ENCODE data around the gene IBTK.
"Not testable (repeated sequence)": the region's sequence is repeated elsewhere in the genome, so short reads cannot be mapped to it uniquely, and the experiment has no call there.

The IBTK gene

GRCh38 chr6:82178077-82178758, 69.3 kb downstream of the IBTK start:
- Mint-ChIP-seq H3K4me1 (peaks cover 6% of the 10 kb centered on the region), H3K4me3 (no peak overlapping the region), H3K36me3 (ENCODE audit: low read depth) (peaks cover 33% of the 10 kb centered on the region), H3K9me3 (no peaks in the 10 kb centered on the region), H3K27ac (no peak overlapping the region), H3K27me3 (no peaks in the 10 kb centered on the region)
- DNase-seq (no peak), ATAC-seq (no peak)

DNA sequence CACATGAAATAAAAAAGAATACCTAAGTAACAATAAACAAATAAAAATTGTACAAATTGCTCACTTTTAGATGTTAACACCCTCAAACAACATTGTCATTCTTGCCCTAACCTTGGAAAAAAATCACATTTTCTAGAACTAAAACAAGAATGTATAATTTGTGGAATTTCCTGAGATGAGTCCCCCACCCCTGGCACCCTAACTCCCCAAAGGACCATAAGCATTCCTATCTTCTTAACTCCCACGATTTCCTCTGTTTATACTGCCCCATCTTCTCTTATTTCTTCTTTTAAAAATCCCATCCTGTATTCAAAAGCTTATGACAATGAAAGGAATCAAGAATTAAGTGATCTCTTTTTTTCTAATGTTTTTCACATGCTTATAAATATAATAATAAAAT, 70.9 kb downstream of the IBTK start:
- Mint-ChIP-seq H3K9me3 (no peaks in the 10 kb centered on the region), H3K4me1 (no peaks in the 10 kb centered on the region), H3K36me3 (ENCODE audit: low read depth) (peaks cover 33% of the 10 kb centered on the region), H3K4me3 (no peak overlapping the region), H3K27me3 (no peaks in the 10 kb centered on the region), H3K27ac (no peak overlapping the region)
- ATAC-seq, result no peak
- no peak for DNase-seq

DNA sequence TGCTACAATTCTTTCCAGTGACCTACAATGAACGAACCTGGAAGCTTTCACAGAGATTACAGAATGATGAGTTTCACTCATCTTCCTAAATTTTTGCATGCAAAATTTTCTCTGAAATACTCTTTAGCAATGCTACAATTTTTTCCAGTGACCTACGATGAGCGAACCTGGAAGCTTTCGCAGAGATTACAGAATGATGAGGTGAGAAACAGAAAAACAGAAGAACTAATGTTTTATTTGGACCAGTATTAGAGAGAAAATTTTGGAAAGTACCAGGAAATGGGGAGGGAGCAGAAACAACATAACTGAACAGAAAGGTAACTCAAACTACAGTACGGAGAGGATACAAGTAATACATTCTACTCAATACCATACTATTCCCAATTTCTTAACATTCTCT, 75.0 kb downstream of the IBTK start:
- Mint-ChIP-seq H3K9me3 (no peaks in the 10 kb centered on the region), H3K27ac (no peak overlapping the region), H3K27me3 (no peaks in the 10 kb centered on the region), H3K36me3 (ENCODE audit: low read depth) (peaks cover 42% of the 10 kb centered on the region), H3K4me3 (no peak overlapping the region), H3K4me1 (no peaks in the 10 kb centered on the region)
- DNase-seq (no peak), ATAC-seq (no peak)

DNA sequence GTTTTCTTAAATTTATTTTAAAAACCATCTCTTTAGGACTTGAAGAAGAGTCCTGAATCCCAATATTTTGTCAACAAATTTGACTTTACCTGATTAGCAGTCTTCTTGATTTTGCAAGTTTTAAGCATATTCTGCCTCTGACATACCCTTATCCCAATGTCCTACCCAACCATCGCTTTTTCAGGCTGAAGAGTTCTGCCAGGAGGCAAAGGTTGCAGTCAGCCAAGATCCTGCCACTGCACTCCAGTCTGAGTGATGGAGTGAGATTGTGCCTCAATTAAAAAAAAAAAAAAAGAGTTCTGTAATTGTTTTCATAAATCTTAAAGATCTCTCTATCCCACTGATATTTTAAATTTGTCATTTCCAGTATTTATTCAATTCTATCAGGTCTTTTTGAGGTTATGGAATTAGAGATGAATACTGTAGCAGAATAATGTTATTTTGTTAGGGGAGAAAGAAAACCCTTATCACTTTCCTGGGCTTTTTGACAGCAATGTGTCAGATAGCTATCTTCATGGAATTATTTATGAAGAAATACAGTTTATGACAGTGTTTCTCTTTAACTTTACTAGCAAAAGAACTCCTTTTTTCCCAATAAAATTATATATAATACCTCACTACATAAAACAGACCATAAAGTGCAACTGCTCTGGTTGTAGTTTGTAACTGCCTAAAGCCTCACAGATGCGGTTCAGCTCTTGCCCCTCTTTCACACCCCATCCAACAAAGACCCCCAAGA, 78.2 kb downstream of the IBTK start:
- Mint-ChIP-seq H3K4me3 (no peak overlapping the region), H3K36me3 (ENCODE audit: low read depth) (peaks cover 51% of the 10 kb centered on the region), H3K27me3 (no peaks in the 10 kb centered on the region), H3K27ac (no peak overlapping the region), H3K9me3 (no peaks in the 10 kb centered on the region), H3K4me1 (no peaks in the 10 kb centered on the region)
- ATAC-seq, result no peak
- no peak for DNase-seq

DNA sequence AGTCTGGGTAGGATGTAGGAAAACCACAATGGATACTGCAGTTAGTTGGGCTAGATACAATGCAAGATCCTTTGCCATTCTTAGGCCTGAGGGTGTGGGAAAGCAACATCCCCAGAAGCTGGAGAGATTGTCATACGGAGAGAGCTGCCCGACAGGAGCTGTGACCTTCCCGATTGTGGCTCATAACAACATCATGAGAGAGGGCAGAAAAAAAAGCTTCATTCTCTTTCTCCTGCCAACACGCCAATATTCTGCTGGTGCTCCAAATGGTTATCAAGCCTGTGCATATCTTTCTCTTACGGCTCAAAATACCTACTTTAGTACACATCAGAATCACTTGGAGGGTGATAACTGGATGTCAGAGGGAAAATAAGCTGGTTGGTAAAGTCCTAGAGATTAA, 81.1 kb downstream of the IBTK start:
- peaks cover 36% of the 10 kb centered on the region for H3K36me3 Mint-ChIP-seq (ENCODE audit: low read depth)
- no peak for DNase-seq
- no peaks in the 10 kb centered on the region for H3K27me3 Mint-ChIP-seq
- H3K4me1 Mint-ChIP-seq, result no peaks in the 10 kb centered on the region
- no peaks in the 10 kb centered on the region for H3K9me3 Mint-ChIP-seq
- H3K27ac Mint-ChIP-seq, result no peak overlapping the region
- H3K4me3 Mint-ChIP-seq, result no peak overlapping the region
- ATAC-seq, result no peak

GRCh38 chr6:82160255-82160990, 87.1 kb downstream of the IBTK start:
- no peaks in the 10 kb centered on the region for H3K4me1 Mint-ChIP-seq
- H3K9me3 Mint-ChIP-seq, result no peaks in the 10 kb centered on the region
- H3K4me3 Mint-ChIP-seq, result no peak overlapping the region
- H3K36me3 Mint-ChIP-seq (ENCODE audit: low read depth), result peaks cover 2% of the 10 kb centered on the region
- H3K27me3 Mint-ChIP-seq, result no peaks in the 10 kb centered on the region
- ATAC-seq (no peak), DNase-seq (no peak)
- H3K27ac Mint-ChIP-seq, result no peak overlapping the region

DNA sequence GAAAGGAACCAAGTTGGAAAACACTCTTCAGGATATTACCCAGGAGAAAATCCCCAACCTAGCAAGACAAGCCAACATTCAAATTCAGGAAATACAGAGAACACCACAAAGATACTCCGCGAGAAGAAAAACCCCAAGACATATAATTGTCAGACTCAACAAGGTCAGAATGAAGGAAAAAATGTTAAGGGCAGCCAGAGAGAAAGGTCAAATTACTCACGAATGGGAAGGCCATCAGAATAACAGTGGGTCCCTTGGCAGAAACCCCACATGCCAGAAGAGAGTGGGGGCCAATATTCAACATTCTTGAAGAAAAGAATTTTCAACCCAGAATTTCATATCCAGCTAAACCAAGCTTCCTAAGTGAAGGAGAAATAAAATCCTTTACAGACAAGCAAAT, 94.8 kb downstream of the IBTK start:
- H3K27ac Mint-ChIP-seq; H3K27me3 Mint-ChIP-seq; DNase-seq; ATAC-seq; H3K4me1 Mint-ChIP-seq; H3K9me3 Mint-ChIP-seq; H3K4me3 Mint-ChIP-seq; H3K36me3 Mint-ChIP-seq (ENCODE audit: low read depth): not testable (repeated sequence)

GRCh38 chr6:82151147-82151546, 96.4 kb downstream of the IBTK start:
- DNase-seq; H3K9me3 Mint-ChIP-seq; ATAC-seq; H3K27ac Mint-ChIP-seq; H3K27me3 Mint-ChIP-seq; H3K36me3 Mint-ChIP-seq (ENCODE audit: low read depth); H3K4me3 Mint-ChIP-seq; H3K4me1 Mint-ChIP-seq: not testable (repeated sequence)

- Mint-ChIP-seq H3K27me3 (no peaks in the 10 kb centered on the region), H3K9me3 (no peaks in the 10 kb centered on the region), H3K27ac (no peak overlapping the region), H3K4me3 (no peak overlapping the region), H3K4me1 (no peaks in the 10 kb centered on the region), H3K36me3 (ENCODE audit: low read depth) (no peaks in the 10 kb centered on the region)
- ATAC-seq, result no peak
- no peak for DNase-seq
Observed at GRCh38 chr6:82145926-82146452, 101.6 kb downstream of the IBTK start.

GRCh38 chr6:82144852-82145340, 102.6 kb downstream of the IBTK start:
- DNase-seq (no peak), ATAC-seq (no peak)
- no peaks in the 10 kb centered on the region for H3K4me1 Mint-ChIP-seq
- no peaks in the 10 kb centered on the region for H3K36me3 Mint-ChIP-seq (ENCODE audit: low read depth)
- no peak overlapping the region for H3K27ac Mint-ChIP-seq
- no peak overlapping the region for H3K4me3 Mint-ChIP-seq
- no peaks in the 10 kb centered on the region for H3K27me3 Mint-ChIP-seq
- H3K9me3 Mint-ChIP-seq, result no peaks in the 10 kb centered on the region

DNA sequence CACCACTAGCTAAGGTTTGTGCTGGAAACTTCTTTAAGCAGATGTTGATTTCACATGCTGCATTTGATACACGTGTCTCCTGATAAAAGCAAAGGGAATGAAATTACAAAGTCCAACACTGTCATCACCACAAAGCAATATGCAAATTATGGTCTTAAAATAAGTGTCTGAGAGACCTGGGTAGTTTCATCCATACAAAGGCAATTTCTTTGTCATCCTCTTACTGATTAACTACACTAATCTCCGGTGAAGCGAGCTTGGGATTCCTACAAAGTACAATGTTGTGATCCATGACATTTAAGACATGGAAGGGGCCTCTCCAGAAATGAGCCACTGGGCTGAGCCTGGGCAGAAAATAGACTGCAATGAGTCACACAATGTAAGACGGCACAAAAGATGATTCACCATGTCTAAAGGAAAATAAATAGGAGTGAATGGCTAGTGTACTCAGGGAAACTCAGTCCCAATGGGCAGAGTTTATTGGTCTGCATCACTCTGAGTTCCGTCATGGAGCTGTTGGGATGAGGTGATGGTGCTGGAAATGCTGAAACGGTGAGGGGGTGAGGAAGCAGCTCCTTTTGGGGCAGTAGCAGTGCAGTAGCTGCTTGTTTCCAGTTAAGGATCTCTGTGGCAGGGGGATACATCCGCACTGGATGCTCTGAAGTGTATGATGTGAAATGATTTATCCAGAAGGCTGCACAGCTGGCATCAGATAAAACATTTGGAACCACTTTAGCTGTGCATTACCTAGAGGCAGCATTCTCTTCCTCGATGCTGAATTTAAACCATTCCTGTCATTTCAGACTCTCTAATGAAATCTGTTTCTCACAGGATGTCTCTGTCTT, 103.3 kb downstream of the IBTK start:
- no peaks in the 10 kb centered on the region for H3K27me3 Mint-ChIP-seq
- ATAC-seq (peak; percentile 64), DNase-seq (no peak)
- H3K36me3 Mint-ChIP-seq (ENCODE audit: low read depth), result no peaks in the 10 kb centered on the region
- H3K9me3 Mint-ChIP-seq, result no peaks in the 10 kb centered on the region
- no peaks in the 10 kb centered on the region for H3K4me1 Mint-ChIP-seq
- no peak overlapping the region for H3K4me3 Mint-ChIP-seq
- peak overlapping the region; percentile 39 for H3K27ac Mint-ChIP-seq

DNA sequence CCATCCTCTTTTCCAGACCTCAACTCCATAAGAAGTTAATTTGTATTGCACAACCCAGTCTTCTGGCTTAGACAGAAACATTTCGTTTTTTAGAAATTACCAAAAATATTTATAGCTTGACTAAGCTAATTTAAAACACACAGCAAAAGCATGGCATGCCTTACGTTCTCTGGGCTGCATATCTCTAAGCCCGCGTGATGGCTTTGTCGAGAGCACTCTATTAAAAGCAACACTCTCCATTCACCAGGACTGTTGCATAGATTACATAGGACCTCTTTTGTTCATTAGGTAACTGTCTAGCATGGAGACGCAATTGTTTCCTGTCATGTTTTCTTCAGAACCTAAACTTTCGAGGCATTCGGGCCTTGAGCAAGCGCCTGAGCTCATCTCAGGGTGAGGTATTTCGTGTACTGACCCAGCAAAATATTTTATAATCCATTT, 104.5 kb downstream of the IBTK start:
- no peak for ATAC-seq
- Mint-ChIP-seq H3K27ac (no peak overlapping the region), H3K4me1 (no peaks in the 10 kb centered on the region), H3K27me3 (no peaks in the 10 kb centered on the region), H3K9me3 (no peaks in the 10 kb centered on the region), H3K4me3 (no peak overlapping the region), H3K36me3 (ENCODE audit: low read depth) (no peaks in the 10 kb centered on the region)
- no peak for DNase-seq

GRCh38 chr6:82142524-82142923, 105.0 kb downstream of the IBTK start:
- DNase-seq, result no peak
- H3K27me3 Mint-ChIP-seq, result no peaks in the 10 kb centered on the region
- no peaks in the 10 kb centered on the region for H3K36me3 Mint-ChIP-seq (ENCODE audit: low read depth)
- no peak overlapping the region for H3K4me3 Mint-ChIP-seq
- H3K9me3 Mint-ChIP-seq, result no peaks in the 10 kb centered on the region
- H3K4me1 Mint-ChIP-seq, result no peaks in the 10 kb centered on the region
- no peak overlapping the region for H3K27ac Mint-ChIP-seq
- ATAC-seq, result no peak
